CD14-positive monocyte (primary cell): ENCODE results near the gene OLFM1. TPM values are rescaled to one million over a fixed set of nuclear protein-coding genes. Genes with fewer than 3 reads are reported as not detected.
"Not testable (repeated sequence)": the region's sequence is repeated elsewhere in the genome, so short reads cannot be mapped to it uniquely, and the experiment has no call there.

Experiments
- DNase-seq, 3 donors: peaks; one replicate each; pipeline ENCODE4 v3.0.0-alpha.2; 2011 to 2022
- H2AFZ ChIP-seq: 2 replicates; pipeline ENCODE4 v1.6.0; 2012; ENCODE audit warnings: mild to moderate bottlenecking, low read depth, low read length, inconsistent platforms; ENCODE audit not compliant: insufficient read depth, poor library complexity, severe bottlenecking
- H3K27ac ChIP-seq, 2 donors: 1 replicate in 1 of 2; 2 replicates in 1 of 2; pipeline ENCODE4 v1.5.1; 2012 to 2013; ENCODE audit warnings: low read length in 2 of 2, control low read depth in 1 of 2, inconsistent platforms in 1 of 2, low read depth in 1 of 2, mild to moderate bottlenecking in 1 of 2
- H3K27me3 ChIP-seq, 2 donors: one replicate each; pipeline versions ENCODE4 v1.6.0 to v1.6.1; 2011 to 2013; ENCODE audit warnings: low read length in 2 of 2; ENCODE audit not compliant: control insufficient read depth in 2 of 2, insufficient read depth in 2 of 2
- H3K36me3 ChIP-seq, 2 donors: replicated peaks in 1 of 2; 1 replicate in 1 of 2; 2 replicates in 1 of 2; pipeline versions ENCODE4 v1.5.1 to v1.6.1; 2012 to 2013; ENCODE audit warnings: low read length in 2 of 2, control low read depth in 1 of 2, inconsistent platforms in 1 of 2, mild to moderate bottlenecking in 1 of 2; ENCODE audit not compliant: insufficient read depth in 2 of 2, control insufficient read depth in 1 of 2
- H3K4me1 ChIP-seq, 2 donors: 1 replicate in 1 of 2; 2 replicates in 1 of 2; pipeline versions ENCODE4 v1.5.1 to v1.6.1; 2012 to 2013; ENCODE audit warnings: low read length in 2 of 2, control low read depth in 1 of 2, inconsistent platforms in 1 of 2, mild to moderate bottlenecking in 1 of 2, moderate library complexity in 1 of 2; ENCODE audit not compliant: insufficient read depth in 2 of 2, control insufficient read depth in 1 of 2
- H3K4me2 ChIP-seq: replicated peaks from 2 replicates; pipeline ENCODE3; 2012; ENCODE audit warnings: low read length, moderate library complexity, mild to moderate bottlenecking; ENCODE audit not compliant: poor library complexity, severe bottlenecking; ENCODE audit errors: extremely low read depth
- H3K4me3 ChIP-seq, 3 experiments: fragments of 200-600 bp in 1 of 3; sonication (generic) in 1 of 3; replicated peaks in 1 of 3; 1 replicate in 2 of 3; 2 replicates in 1 of 3; pipeline ENCODE4 v1.5.1; 2011 to 2013; ENCODE audit warnings: low read length in 3 of 3, mild to moderate bottlenecking in 3 of 3, control low read depth in 2 of 3, low read depth in 2 of 3, inconsistent platforms in 1 of 3, moderate library complexity in 1 of 3
- H3K79me2 ChIP-seq: 2 replicates; pipeline ENCODE4 v1.6.0; 2012; ENCODE audit warnings: mild to moderate bottlenecking, control low read depth, inconsistent platforms, low read length, moderate library complexity; ENCODE audit not compliant: insufficient read depth
- H3K9ac ChIP-seq: 2 replicates; pipeline ENCODE4 v1.6.0; 2017; ENCODE audit warnings: low read length, mild to moderate bottlenecking; ENCODE audit not compliant: insufficient read depth, poor library complexity, severe bottlenecking
- H3K9me3 ChIP-seq, 2 donors: replicated peaks in 1 of 2; 1 replicate in 1 of 2; 2 replicates in 1 of 2; pipeline versions ENCODE4 v1.5.1 to v1.6.1; 2012 to 2013; ENCODE audit warnings: low read length in 2 of 2, control low read depth in 1 of 2; ENCODE audit not compliant: control insufficient read depth in 1 of 2, insufficient read depth in 1 of 2
- H4K20me1 ChIP-seq: 2 replicates; pipeline ENCODE4 v1.6.0; 2012; ENCODE audit warnings: mild to moderate bottlenecking, low read length, control low read depth, moderate library complexity; ENCODE audit not compliant: insufficient read depth
- H3K27ac Mint-ChIP-seq, 7 donors: one replicate each; pipeline ENCODE4 v1.8.0; 2020; ENCODE audit warnings: mild to moderate bottlenecking in 7 of 7, mixed read lengths in 7 of 7, moderate library complexity in 6 of 7, inconsistent platforms in 2 of 7
- H3K27me3 Mint-ChIP-seq, 3 donors: one replicate each; pipeline ENCODE4 v1.8.0; 2021 to 2022; ENCODE audit warnings: low read depth in 3 of 3, mild to moderate bottlenecking in 3 of 3, mixed read lengths in 3 of 3, moderate library complexity in 3 of 3, inconsistent platforms in 1 of 3
- H3K36me3 Mint-ChIP-seq, 2 donors: one replicate each; pipeline ENCODE4 v1.8.0; 2020; ENCODE audit warnings: mixed read lengths in 2 of 2, inconsistent platforms in 1 of 2, mild to moderate bottlenecking in 1 of 2
- H3K4me1 Mint-ChIP-seq: one replicate; pipeline ENCODE4 v1.8.0; 2020; ENCODE audit warnings: mild to moderate bottlenecking, mixed read lengths
- H3K4me3 Mint-ChIP-seq, 2 donors: one replicate each; pipeline ENCODE4 v1.8.0; 2020; ENCODE audit warnings: mild to moderate bottlenecking in 2 of 2, mixed read lengths in 2 of 2, moderate library complexity in 1 of 2
- H3K9me3 Mint-ChIP-seq, 7 donors: one replicate each; pipeline ENCODE4 v1.8.0; 2020 to 2022; ENCODE audit warnings: mixed read lengths in 7 of 7, mild to moderate bottlenecking in 6 of 7, moderate library complexity in 6 of 7, inconsistent platforms in 2 of 7
- WGBS: methylation state at CpG from one replicate; pipeline ENCODE4 v1.1.5; 2013; ENCODE audit warnings: missing lambda C conversion rate; ENCODE audit not compliant: insufficient coverage; 5-methylcytosine and 5-hydroxymethylcytosine counted together
- intact Hi-C, 2 donors: fragments of 100-400 bp; cut with micrococcal nuclease; formaldehyde crosslinking; loops; one replicate each; pipeline versions ENCODE4 v1.15.0 to v1.15.1; 2023
- polyA plus RNA-seq, 3 donors: library from polyadenylated mRNA; depleted of rRNA in 1 of 3; unstranded in 2 of 3; stranded (reverse) in 1 of 3; fragments of 300-500 nt in 2 of 3; fragments of >200 nt in 1 of 3; fragmentation: Illumina TruSeq in 2 of 3; gene quantifications; 1 replicate in 2 of 3; 2 replicates in 1 of 3; pipeline ENCODE4 v1.2.3, GENCODE V29; 2012 to 2021
- TF ChIP-seq, protein P1 (sequence below): fragments of 200-600 bp; IDR thresholded peaks from one replicate; pipeline ENCODE4 v1.8.0; 2022; ENCODE audit warnings: antibody characterized with exemption, mild to moderate bottlenecking

The OLFM1 gene
- polyA plus RNA-seq, 3 donors: 7.6 to 10.9 (median 9.4) TPM

DNA sequence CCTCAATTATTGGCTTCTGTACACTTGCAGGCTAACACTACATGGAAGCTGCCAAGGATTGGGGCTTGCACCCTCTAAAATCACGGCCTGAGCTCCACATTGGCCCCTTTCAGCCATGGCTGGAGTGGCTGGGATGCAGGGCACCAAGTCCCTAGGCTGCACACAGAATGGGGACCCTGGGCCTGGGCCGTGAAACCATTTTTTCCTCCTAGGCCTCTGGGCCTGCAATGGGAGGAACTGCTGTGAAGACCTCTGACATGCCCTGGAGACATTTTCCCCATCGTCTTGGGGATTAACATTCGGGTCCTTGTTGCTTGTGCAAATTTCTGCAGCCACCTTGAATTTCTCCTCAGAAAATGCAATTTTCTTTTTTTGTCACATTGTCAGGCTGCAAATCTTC lies 23.6 kb upstream of the OLFM1 start:
- not testable (repeated sequence) for DNase-seq, H3K27ac Mint-ChIP-seq

DNA sequence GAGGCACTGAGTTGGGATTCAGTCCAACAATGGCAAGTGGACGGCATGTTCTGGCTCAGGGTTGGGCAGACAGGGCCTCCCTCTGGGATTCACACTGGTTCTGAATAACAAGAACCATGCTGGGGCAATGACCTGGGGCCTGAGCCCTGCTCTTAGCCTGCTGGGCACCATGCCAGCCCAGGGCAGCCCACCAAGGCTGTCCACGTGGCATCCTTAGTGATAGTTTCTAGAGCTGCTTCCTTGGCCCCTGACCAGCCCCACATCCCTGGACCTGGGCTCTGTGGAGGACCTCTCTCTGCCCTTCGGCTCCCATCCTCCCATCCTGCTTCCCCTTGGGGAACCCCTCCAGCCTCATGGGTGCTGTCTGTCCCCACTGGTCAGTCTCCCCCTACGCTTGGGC lies 22.3 kb upstream of the OLFM1 start:
- Mint-ChIP-seq H3K27me3 (peaks cover 6 to 39% (median 31%) of the 10 kb centered on the region in 3 donors), H3K4me1 (no peaks in the 10 kb centered on the region), H3K4me3 (no peak overlapping the region), H3K9me3 (peaks cover 15 to 22% (median 18%) of the 10 kb centered on the region in 7 donors), H3K36me3 (no peaks in the 10 kb centered on the region), H3K27ac (no peak overlapping the region)
- Histone ChIP-seq H3K4me3 (no peak overlapping the region), H3K79me2 (no peaks in the 10 kb centered on the region), H3K27me3 (peaks cover 0 to 7% of the 10 kb centered on the region in 2 donors), H2AFZ (no peak overlapping the region), H4K20me1 (no peaks in the 10 kb centered on the region), H3K4me1 (peaks cover 5% of the 10 kb centered on the region in 2 donors), H3K36me3 (no peaks in the 10 kb centered on the region), H3K27ac (no peak overlapping the region), H3K4me2 (no peak overlapping the region), H3K9me3 (peaks cover 0 to 16% of the 10 kb centered on the region in 2 donors), H3K9ac (no peak overlapping the region)
- DNase-seq: no peak
- WGBS: 93% methylated on average over 4 of the region's 4 CpGs
- TF ChIP-seq, protein P1, sequence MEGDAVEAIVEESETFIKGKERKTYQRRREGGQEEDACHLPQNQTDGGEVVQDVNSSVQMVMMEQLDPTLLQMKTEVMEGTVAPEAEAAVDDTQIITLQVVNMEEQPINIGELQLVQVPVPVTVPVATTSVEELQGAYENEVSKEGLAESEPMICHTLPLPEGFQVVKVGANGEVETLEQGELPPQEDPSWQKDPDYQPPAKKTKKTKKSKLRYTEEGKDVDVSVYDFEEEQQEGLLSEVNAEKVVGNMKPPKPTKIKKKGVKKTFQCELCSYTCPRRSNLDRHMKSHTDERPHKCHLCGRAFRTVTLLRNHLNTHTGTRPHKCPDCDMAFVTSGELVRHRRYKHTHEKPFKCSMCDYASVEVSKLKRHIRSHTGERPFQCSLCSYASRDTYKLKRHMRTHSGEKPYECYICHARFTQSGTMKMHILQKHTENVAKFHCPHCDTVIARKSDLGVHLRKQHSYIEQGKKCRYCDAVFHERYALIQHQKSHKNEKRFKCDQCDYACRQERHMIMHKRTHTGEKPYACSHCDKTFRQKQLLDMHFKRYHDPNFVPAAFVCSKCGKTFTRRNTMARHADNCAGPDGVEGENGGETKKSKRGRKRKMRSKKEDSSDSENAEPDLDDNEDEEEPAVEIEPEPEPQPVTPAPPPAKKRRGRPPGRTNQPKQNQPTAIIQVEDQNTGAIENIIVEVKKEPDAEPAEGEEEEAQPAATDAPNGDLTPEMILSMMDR: no peak
- intact Hi-C loops: no loop called here

More for the DNA sequence above, 23.6 kb upstream of the OLFM1 start:
- H3K4me1 Mint-ChIP-seq, H3K4me3 ChIP-seq, H3K36me3 ChIP-seq, H3K9ac ChIP-seq, H2AFZ ChIP-seq, H3K4me2 ChIP-seq, H3K79me2 ChIP-seq, H3K4me1 ChIP-seq, H3K36me3 Mint-ChIP-seq, H3K27me3 ChIP-seq, intact Hi-C loops, H3K4me3 Mint-ChIP-seq, H3K27ac ChIP-seq, H4K20me1 ChIP-seq: not testable (repeated sequence)
- peaks cover 0 to 16% of the 10 kb centered on the region in 2 donors for H3K9me3 ChIP-seq
- 79% methylated on average over 4 of the region's 4 CpGs for WGBS
- Mint-ChIP-seq H3K9me3 (peaks cover 15 to 21% (median 18%) of the 10 kb centered on the region in 7 donors), H3K27me3 (peaks cover 5 to 40% (median 24%) of the 10 kb centered on the region in 3 donors)
